Transverse colon (tissue), 4 donors: ENCODE measurements around the gene KLRG1. TPM values are rescaled to one million over a fixed set of nuclear protein-coding genes. Genes with fewer than 3 reads are reported as not detected.

Source experiments
- DNase-seq: peaks from one replicate; pipeline ENCODE4 v3.0.0-alpha.2; 2019
- H3K27ac ChIP-seq, 4 donors: fragments of 200-600 bp; sonication (generic); 2 replicates each; pipeline ENCODE4 v1.5.1; 2016 to 2018; ENCODE audit warnings: inconsistent platforms in 4 of 4
- H3K27me3 ChIP-seq: fragments of 200-600 bp; sonication (generic); 2 replicates; pipeline ENCODE4 v1.5.1; 2017; ENCODE audit warnings: inconsistent platforms
- H3K36me3 ChIP-seq, 4 donors: fragments of 200-600 bp; sonication (generic); 2 replicates each; pipeline ENCODE4 v1.5.1; 2017 to 2019; ENCODE audit warnings: inconsistent platforms in 4 of 4
- H3K4me1 ChIP-seq, 4 donors: fragments of 200-600 bp; sonication (generic); 2 replicates each; pipeline ENCODE4 v1.5.1; 2017 to 2020; ENCODE audit warnings: inconsistent platforms in 4 of 4
- H3K4me3 ChIP-seq, 4 donors: fragments of 200-600 bp; sonication (generic); 1 replicate in 1 of 4; 2 replicates in 3 of 4; pipeline versions ENCODE4 v1.5.1 to v1.6.1; 2017 to 2019; ENCODE audit warnings: inconsistent platforms in 4 of 4
- H3K9me3 ChIP-seq, 2 donors: fragments of 200-600 bp; sonication (generic); 2 replicates each; pipeline ENCODE4 v1.5.1; 2017 to 2019; ENCODE audit warnings: inconsistent platforms in 2 of 2
- EP300 ChIP-seq: sonication (generic); formaldehyde crosslinking; IDR thresholded peaks from one replicate; pipeline ENCODE4 v1.6.1; 2017; ENCODE audit warnings: antibody characterized with exemption, low read depth
- POLR2A ChIP-seq: fragments of 450-650 bp; IDR thresholded peaks from one replicate; pipeline ENCODE4 v1.6.1; 2016; ENCODE audit warnings: antibody characterized with exemption, mild to moderate bottlenecking, moderate library complexity
- POLR2AphosphoS5 ChIP-seq, 3 donors: sonication (generic); formaldehyde crosslinking; IDR thresholded peaks; one replicate each; pipeline ENCODE4 v1.6.1; 2016; ENCODE audit warnings: antibody characterized with exemption in 3 of 3
- WGBS, 2 donors: methylation state at CpG; one replicate each; pipeline ENCODE4 v1.1.5; 2018; ENCODE audit warnings: low coverage in 1 of 2; 5-methylcytosine and 5-hydroxymethylcytosine counted together
- in situ Hi-C, 4 donors: fragments of 200-750 bp; cut with MboI; loops; one replicate each; pipeline versions ENCODE4 v1.15.0 to v1.15.1; 2017; ENCODE audit warnings: low sequenced_read_pairs in 3 of 4, low pct_ligation_motif_present in 1 of 4, low pct_unique_long_range_greater_than_20kb in 1 of 4
- intact Hi-C: fragments of 100-400 bp; cut with DNase I; formaldehyde crosslinking; loops from one replicate; pipeline ENCODE4 v1.15.1; 2023; ENCODE audit warnings: low total_unique reads
- total RNA-seq, 4 donors: library from RNA; depleted of rRNA; stranded (reverse); fragments of >200 nt; gene quantifications; one replicate each; pipeline ENCODE4 v1.1.0, GENCODE V29; 2016
- TF ChIP-seq, protein P1 (sequence below), 5 experiments: fragments of 200-600 bp in 3 of 5; fragments of 450-650 bp in 2 of 5; sonication (generic) in 3 of 5; IDR thresholded peaks; 1 replicate in 2 of 5; 2 replicates in 3 of 5; pipeline ENCODE4 v1.5.1; 2016 to 2017; ENCODE audit warnings: antibody characterized with exemption in 5 of 5, inconsistent platforms in 3 of 5, mild to moderate bottlenecking in 2 of 5, moderate library complexity in 1 of 5

KLRG1 gene
- total RNA-seq, 4 donors from 2014 or later = 1.4 to 2.5 TPM; not detected in 2

DNA sequence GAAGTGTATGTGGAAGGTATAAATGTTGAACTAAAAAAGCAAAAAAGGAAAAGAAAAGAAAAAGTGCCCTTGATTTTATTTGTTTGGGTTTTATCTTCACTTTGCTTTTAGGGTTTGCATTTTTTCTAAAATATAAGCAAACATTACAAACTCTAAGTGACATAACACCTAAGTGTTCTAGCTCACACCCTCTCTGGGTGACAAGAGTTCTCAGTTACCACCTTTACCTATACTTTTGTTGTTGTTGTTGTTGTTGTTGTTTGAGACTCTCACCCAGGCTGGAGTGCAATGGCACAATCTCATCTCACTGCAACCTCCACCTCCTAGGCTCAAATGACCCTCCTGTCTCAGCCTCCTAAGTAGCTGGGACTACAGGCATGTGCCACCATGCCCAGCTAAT lies 13.0 kb downstream of the KLRG1 start:
- in situ Hi-C loops (no loop called here), intact Hi-C loops (no loop called here)
- Histone ChIP-seq H3K36me3 (no peaks in the 10 kb centered on the region), H3K4me1 (no peaks in the 10 kb centered on the region), H3K27ac (no peak overlapping the region), H3K27me3 (no peaks in the 10 kb centered on the region), H3K9me3 (no peaks in the 10 kb centered on the region), H3K4me3 (no peak overlapping the region)
- TF ChIP-seq, protein P1, sequence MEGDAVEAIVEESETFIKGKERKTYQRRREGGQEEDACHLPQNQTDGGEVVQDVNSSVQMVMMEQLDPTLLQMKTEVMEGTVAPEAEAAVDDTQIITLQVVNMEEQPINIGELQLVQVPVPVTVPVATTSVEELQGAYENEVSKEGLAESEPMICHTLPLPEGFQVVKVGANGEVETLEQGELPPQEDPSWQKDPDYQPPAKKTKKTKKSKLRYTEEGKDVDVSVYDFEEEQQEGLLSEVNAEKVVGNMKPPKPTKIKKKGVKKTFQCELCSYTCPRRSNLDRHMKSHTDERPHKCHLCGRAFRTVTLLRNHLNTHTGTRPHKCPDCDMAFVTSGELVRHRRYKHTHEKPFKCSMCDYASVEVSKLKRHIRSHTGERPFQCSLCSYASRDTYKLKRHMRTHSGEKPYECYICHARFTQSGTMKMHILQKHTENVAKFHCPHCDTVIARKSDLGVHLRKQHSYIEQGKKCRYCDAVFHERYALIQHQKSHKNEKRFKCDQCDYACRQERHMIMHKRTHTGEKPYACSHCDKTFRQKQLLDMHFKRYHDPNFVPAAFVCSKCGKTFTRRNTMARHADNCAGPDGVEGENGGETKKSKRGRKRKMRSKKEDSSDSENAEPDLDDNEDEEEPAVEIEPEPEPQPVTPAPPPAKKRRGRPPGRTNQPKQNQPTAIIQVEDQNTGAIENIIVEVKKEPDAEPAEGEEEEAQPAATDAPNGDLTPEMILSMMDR (IDR thresholded peaks at IDR 0.05) = no peak
- TF ChIP-seq POLR2A = no peak
- no peak for TF ChIP-seq EP300
- TF ChIP-seq POLR2AphosphoS5 (IDR thresholded peaks at IDR 0.05) = no peak
- DNase-seq = no peak

GRCh38 chr12:9022592-9022991 lies 33.2 kb downstream of the KLRG1 start:
- H3K4me3 ChIP-seq = no peak overlapping the region
- DNase-seq = no peak
- in situ Hi-C loops = no loop called here

GRCh38 chr12:9024512-9024911 lies 35.2 kb downstream of the KLRG1 start:
- intact Hi-C loops = no loop called here
- Histone ChIP-seq H3K9me3 (no peaks in the 10 kb centered on the region), H3K27me3 (no peaks in the 10 kb centered on the region), H3K4me1 (no peaks in the 10 kb centered on the region), H3K27ac (peak overlapping the region in 1 of 4 donors; percentile 23), H3K36me3 (no peaks in the 10 kb centered on the region), H3K4me3 (no peak overlapping the region)
- DNase-seq = no peak
- TF ChIP-seq EP300 = no peak
- TF ChIP-seq POLR2AphosphoS5 (IDR thresholded peaks at IDR 0.05) = no peak
- TF ChIP-seq, protein P1 (IDR thresholded peaks at IDR 0.05) = no peak
- in situ Hi-C loops = no loop called here
- WGBS, 2 donors = 79 to 85% methylated on average over 2 of the region's 2 CpGs

More at GRCh38 chr12:9022592-9022991, 33.2 kb downstream of the KLRG1 start:
- H3K27ac ChIP-seq = no peak overlapping the region
- WGBS, 2 donors = 80 to 83% methylated on average over 1 to 2 of the region's 2 CpGs
- no peaks in the 10 kb centered on the region for H3K27me3 ChIP-seq
- no peaks in the 10 kb centered on the region for H3K4me1 ChIP-seq
- intact Hi-C loops = no loop called here
- TF ChIP-seq, protein P1 (IDR thresholded peaks at IDR 0.05) = no peak
- TF ChIP-seq POLR2A (no peak), POLR2AphosphoS5 (IDR thresholded peaks at IDR 0.05) (no peak)
- H3K9me3 ChIP-seq = peaks cover 0 to under 1% of the 10 kb centered on the region in 2 donors
- no peaks in the 10 kb centered on the region for H3K36me3 ChIP-seq

DNA sequence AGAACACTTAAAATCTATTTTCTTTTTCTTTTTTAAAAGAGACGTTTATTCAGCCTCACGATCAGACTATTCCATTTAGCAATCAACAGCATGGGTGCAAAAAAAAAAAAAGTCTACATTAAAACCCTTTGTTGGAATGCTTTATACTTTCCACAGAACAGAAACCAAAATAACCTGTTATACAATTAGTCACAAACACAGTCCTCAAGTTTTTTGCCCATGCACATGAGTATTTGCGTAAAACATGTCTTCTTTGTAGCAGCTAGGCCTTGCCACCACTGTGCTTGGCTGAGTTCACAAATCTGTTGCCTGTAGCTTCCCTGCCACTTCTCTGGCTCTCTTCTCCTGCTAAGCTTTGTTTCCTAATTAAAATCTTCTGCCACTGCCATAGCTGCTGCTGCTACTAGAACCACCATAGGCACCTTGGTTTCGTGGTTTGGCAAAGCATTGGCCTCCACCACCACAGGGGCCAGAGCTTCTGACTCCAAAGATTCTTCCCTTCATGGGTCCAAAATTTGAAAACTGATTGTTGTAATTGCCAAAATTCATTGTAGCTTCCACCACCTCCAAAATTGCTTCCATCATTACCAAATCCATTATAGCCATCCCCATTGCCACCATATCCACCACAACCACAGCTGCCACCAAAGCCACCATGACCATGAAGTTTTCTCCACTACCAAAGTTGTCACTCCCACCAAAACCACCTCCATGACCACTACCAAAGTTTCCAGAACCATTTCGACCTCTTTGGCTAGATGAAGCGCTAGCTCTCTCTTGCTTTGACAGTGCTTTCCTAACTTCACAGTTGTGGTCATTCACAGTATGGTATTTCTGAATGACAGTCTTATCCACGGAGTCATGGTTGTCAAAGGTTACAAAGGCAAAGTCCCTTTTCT lies 38.1 kb downstream of the KLRG1 start:
- no peak for TF ChIP-seq EP300
- no peak for TF ChIP-seq POLR2A
- TF ChIP-seq, protein P1 (IDR thresholded peaks at IDR 0.05) = no peak
- no peak for TF ChIP-seq POLR2AphosphoS5 (IDR thresholded peaks at IDR 0.05)
- Histone ChIP-seq H3K27me3 (no peaks in the 10 kb centered on the region), H3K27ac (no peak overlapping the region), H3K9me3 (no peaks in the 10 kb centered on the region), H3K36me3 (no peaks in the 10 kb centered on the region), H3K4me3 (no peak overlapping the region), H3K4me1 (no peaks in the 10 kb centered on the region)
- intact Hi-C loops (no loop called here), in situ Hi-C loops (loop anchor here in 2 of 4 donors (25.0 kb wide), 1 partner anchor 340 kb away; the partner anchor contains the start of gene RIMKLB (in 2 of the 2))
- DNase-seq = no peak
- 87 to 92% methylated on average over 6 to 7 of the region's 7 CpGs for WGBS, 2 donors
